Transverse colon (tissue), 4 donors: ENCODE data around the gene SORT1. TPM values are rescaled to one million over a fixed set of nuclear protein-coding genes. Genes with fewer than 3 reads are reported as not detected.

Experiments
- DNase-seq: peaks from one replicate; pipeline ENCODE4 v3.0.0-alpha.2; 2019
- H3K27ac ChIP-seq, 4 donors: fragments of 200-600 bp; sonication (generic); 2 replicates each; pipeline ENCODE4 v1.5.1; 2016 to 2018; ENCODE audit warnings: inconsistent platforms in 4 of 4
- H3K27me3 ChIP-seq: fragments of 200-600 bp; sonication (generic); 2 replicates; pipeline ENCODE4 v1.5.1; 2017; ENCODE audit warnings: inconsistent platforms
- H3K36me3 ChIP-seq, 4 donors: fragments of 200-600 bp; sonication (generic); 2 replicates each; pipeline ENCODE4 v1.5.1; 2017 to 2019; ENCODE audit warnings: inconsistent platforms in 4 of 4
- H3K4me1 ChIP-seq, 4 donors: fragments of 200-600 bp; sonication (generic); 2 replicates each; pipeline ENCODE4 v1.5.1; 2017 to 2020; ENCODE audit warnings: inconsistent platforms in 4 of 4
- H3K4me3 ChIP-seq, 4 donors: fragments of 200-600 bp; sonication (generic); 1 replicate in 1 of 4; 2 replicates in 3 of 4; pipeline versions ENCODE4 v1.5.1 to v1.6.1; 2017 to 2019; ENCODE audit warnings: inconsistent platforms in 4 of 4
- H3K9me3 ChIP-seq, 2 donors: fragments of 200-600 bp; sonication (generic); 2 replicates each; pipeline ENCODE4 v1.5.1; 2017 to 2019; ENCODE audit warnings: inconsistent platforms in 2 of 2
- EP300 ChIP-seq: sonication (generic); formaldehyde crosslinking; IDR thresholded peaks from one replicate; pipeline ENCODE4 v1.6.1; 2017; ENCODE audit warnings: antibody characterized with exemption, low read depth
- POLR2A ChIP-seq: fragments of 450-650 bp; IDR thresholded peaks from one replicate; pipeline ENCODE4 v1.6.1; 2016; ENCODE audit warnings: antibody characterized with exemption, mild to moderate bottlenecking, moderate library complexity
- POLR2AphosphoS5 ChIP-seq, 3 donors: sonication (generic); formaldehyde crosslinking; IDR thresholded peaks; one replicate each; pipeline ENCODE4 v1.6.1; 2016; ENCODE audit warnings: antibody characterized with exemption in 3 of 3
- WGBS, 2 donors: methylation state at CpG; one replicate each; pipeline ENCODE4 v1.1.5; 2018; ENCODE audit warnings: low coverage in 1 of 2; 5-methylcytosine and 5-hydroxymethylcytosine counted together
- in situ Hi-C, 4 donors: fragments of 200-750 bp; cut with MboI; loops; one replicate each; pipeline versions ENCODE4 v1.15.0 to v1.15.1; 2017; ENCODE audit warnings: low sequenced_read_pairs in 3 of 4, low pct_ligation_motif_present in 1 of 4, low pct_unique_long_range_greater_than_20kb in 1 of 4
- intact Hi-C: fragments of 100-400 bp; cut with DNase I; formaldehyde crosslinking; loops from one replicate; pipeline ENCODE4 v1.15.1; 2023; ENCODE audit warnings: low total_unique reads
- total RNA-seq, 4 donors: library from RNA; depleted of rRNA; stranded (reverse); fragments of >200 nt; gene quantifications; one replicate each; pipeline ENCODE4 v1.1.0, GENCODE V29; 2016
- TF ChIP-seq, protein P1 (sequence below), 5 experiments: fragments of 200-600 bp in 3 of 5; fragments of 450-650 bp in 2 of 5; sonication (generic) in 3 of 5; IDR thresholded peaks; 1 replicate in 2 of 5; 2 replicates in 3 of 5; pipeline ENCODE4 v1.5.1; 2016 to 2017; ENCODE audit warnings: antibody characterized with exemption in 5 of 5, inconsistent platforms in 3 of 5, mild to moderate bottlenecking in 2 of 5, moderate library complexity in 1 of 5

SORT1 gene
- total RNA-seq, 4 donors from 2014 or later = 53.5 to 79.3 (median 66.2) TPM

DNA sequence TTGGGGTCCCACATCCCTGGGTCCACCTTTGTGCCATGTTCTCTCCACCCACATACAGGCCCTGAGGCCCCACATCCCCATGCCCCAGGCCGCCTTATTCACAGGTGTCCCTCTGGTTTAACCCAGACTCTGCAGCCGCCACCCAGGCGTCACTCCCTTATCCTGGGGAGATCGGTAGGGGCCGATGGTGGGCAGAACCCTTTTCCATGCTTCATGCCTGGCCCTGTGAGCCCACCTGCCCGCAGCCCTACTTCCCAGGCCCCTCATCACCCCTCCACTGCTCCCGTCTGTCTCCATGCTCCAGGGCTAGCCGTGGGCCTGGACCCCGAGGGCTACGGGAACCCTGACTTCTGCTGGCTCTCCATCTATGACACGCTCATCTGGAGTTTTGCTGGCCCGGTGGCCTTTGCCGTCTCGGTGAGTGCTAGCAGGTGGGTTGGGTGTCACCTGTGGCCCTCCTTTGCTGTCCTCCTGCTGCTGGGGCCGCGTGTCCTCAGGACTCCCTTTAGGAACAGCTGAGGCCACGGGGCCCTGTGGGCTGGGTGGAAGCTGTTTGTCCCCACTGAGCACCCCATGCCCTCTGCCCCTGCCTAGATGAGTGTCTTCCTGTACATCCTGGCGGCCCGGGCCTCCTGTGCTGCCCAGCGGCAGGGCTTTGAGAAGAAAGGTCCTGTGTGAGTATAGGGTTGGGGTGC is 126.9 kb downstream of the SORT1 start:
- no peaks in the 10 kb centered on the region for H3K9me3 ChIP-seq
- no peak for DNase-seq
- no peaks in the 10 kb centered on the region for H3K27me3 ChIP-seq
- in situ Hi-C loops (no loop called here), intact Hi-C loops (no loop called here)
- H3K36me3 ChIP-seq = no peaks in the 10 kb centered on the region
- TF ChIP-seq, protein P1, sequence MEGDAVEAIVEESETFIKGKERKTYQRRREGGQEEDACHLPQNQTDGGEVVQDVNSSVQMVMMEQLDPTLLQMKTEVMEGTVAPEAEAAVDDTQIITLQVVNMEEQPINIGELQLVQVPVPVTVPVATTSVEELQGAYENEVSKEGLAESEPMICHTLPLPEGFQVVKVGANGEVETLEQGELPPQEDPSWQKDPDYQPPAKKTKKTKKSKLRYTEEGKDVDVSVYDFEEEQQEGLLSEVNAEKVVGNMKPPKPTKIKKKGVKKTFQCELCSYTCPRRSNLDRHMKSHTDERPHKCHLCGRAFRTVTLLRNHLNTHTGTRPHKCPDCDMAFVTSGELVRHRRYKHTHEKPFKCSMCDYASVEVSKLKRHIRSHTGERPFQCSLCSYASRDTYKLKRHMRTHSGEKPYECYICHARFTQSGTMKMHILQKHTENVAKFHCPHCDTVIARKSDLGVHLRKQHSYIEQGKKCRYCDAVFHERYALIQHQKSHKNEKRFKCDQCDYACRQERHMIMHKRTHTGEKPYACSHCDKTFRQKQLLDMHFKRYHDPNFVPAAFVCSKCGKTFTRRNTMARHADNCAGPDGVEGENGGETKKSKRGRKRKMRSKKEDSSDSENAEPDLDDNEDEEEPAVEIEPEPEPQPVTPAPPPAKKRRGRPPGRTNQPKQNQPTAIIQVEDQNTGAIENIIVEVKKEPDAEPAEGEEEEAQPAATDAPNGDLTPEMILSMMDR (IDR thresholded peaks at IDR 0.05) = no peak
- TF ChIP-seq POLR2A (no peak), EP300 (no peak), POLR2AphosphoS5 (IDR thresholded peaks at IDR 0.05) (no peak)
- WGBS, 2 donors = 97% methylated on average over 18 of the region's 20 CpGs; no CpG with 5 or more reads in 1 of the 2 donors
- H3K4me1 ChIP-seq = peaks cover 5 to 15% (median 11%) of the 10 kb centered on the region in 4 donors
- H3K4me3 ChIP-seq = no peak overlapping the region
- H3K27ac ChIP-seq = no peak overlapping the region

- no peak for DNase-seq
- TF ChIP-seq POLR2A (no peak), POLR2AphosphoS5 (IDR thresholded peaks at IDR 0.05) (no peak), EP300 (no peak)
- TF ChIP-seq, protein P1 (IDR thresholded peaks at IDR 0.05) = no peak
- 80 to 89% methylated on average over 3 to 17 of the region's 17 CpGs for WGBS, 2 donors
Measured at GRCh38 chr1:109269981-109270622, 127.6 kb downstream of the SORT1 start.

DNA sequence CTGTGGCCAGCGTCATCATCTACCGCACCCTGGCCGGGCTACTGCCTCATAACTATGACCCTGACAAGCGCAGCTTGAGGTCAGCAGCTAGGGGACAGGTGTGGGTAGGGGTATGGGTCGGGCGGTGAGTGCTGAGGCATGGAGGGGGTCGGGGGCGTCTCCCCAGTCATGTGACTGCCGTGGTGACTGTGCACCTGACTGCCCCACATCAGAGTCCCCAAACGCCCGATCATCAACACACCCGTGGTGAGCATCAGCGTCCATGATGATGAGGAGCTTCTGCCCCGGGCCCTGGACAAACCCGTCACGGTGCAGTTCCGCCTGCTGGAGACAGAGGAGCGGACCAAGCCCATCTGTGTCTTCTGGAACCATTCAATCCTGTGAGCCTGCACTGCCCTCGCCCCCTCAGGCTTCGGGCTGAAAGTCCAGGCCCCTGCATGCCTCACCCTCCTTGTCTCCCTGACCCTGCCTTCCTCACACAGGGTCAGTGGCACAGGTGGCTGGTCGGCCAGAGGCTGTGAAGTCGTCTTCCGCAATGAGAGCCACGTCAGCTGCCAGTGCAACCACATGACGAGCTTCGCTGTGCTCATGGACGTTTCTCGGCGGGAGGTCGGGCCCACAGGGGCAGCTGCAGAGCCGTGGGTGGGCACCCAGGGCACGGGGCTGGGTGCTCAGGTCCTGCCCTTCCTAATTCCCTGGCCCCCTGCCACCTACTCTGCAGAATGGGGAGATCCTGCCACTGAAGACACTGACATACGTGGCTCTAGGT is 128.3 kb downstream of the SORT1 start:
- H3K27me3 ChIP-seq = no peaks in the 10 kb centered on the region
- peaks cover 0 to 4% (median 2%) of the 10 kb centered on the region in 4 donors for H3K4me1 ChIP-seq
- H3K36me3 ChIP-seq = no peaks in the 10 kb centered on the region
- H3K9me3 ChIP-seq = no peaks in the 10 kb centered on the region
- in situ Hi-C loops = loop anchor here in 2 of 4 donors (5.0 to 10.0 kb wide), 2 partner anchors 263 to 265 kb away; partner anchors contain the start of gene GPR61 (in 1 of the 2)
- no peak for TF ChIP-seq POLR2AphosphoS5 (IDR thresholded peaks at IDR 0.05)
- no peak for TF ChIP-seq EP300
- no peak for TF ChIP-seq POLR2A
- TF ChIP-seq, protein P1 (IDR thresholded peaks at IDR 0.05) = no peak
- WGBS, 2 donors = 92% methylated on average over 19 of the region's 33 CpGs; no CpG with 5 or more reads in 1 of the 2 donors
- DNase-seq = no peak
- intact Hi-C loops = loop anchor here (5.0 kb wide), 1 partner anchor 133 kb away; no protein-coding TSS in a partner anchor
- no peak overlapping the region for H3K4me3 ChIP-seq
- no peak overlapping the region for H3K27ac ChIP-seq

More at GRCh38 chr1:109269981-109270622, 127.6 kb downstream of the SORT1 start:
- in situ Hi-C loops = loop anchor here in 2 of 4 donors (5.0 to 10.0 kb wide), 2 partner anchors 262 to 265 kb away; partner anchors contain the start of gene GPR61 (in 1 of the 2)
- Histone ChIP-seq H3K27ac (no peak overlapping the region), H3K4me3 (no peak overlapping the region), H3K36me3 (no peaks in the 10 kb centered on the region), H3K9me3 (no peaks in the 10 kb centered on the region), H3K27me3 (no peaks in the 10 kb centered on the region), H3K4me1 (peaks cover 3 to 11% (median 9%) of the 10 kb centered on the region in 4 donors)
- intact Hi-C loops = loop anchor here (5.0 kb wide), 1 partner anchor 132 kb away; no protein-coding TSS in a partner anchor
